Fibroblast of the aortic adventitia (primary cell): ENCODE data around the gene POLD4. TPM values are rescaled to one million over a fixed set of nuclear protein-coding genes. Genes with fewer than 3 reads are reported as not detected.

ENCODE experiments used
- DNase-seq: peaks from one replicate; pipeline ENCODE4 v3.0.0-alpha.2; 2010; ENCODE audit warnings: low read depth
- H3K4me3 ChIP-seq: 2 replicates; pipeline ENCODE4 v1.5.1; 2011; ENCODE audit warnings: low read depth, mild to moderate bottlenecking, control low read depth, low read length, moderate library complexity
- total RNA-seq: library from RNA; depleted of rRNA; stranded (reverse); fragments of >200 nt; gene quantifications from 2 replicates; pipeline ENCODE4 v1.2.3, GENCODE V29; 2012; ENCODE audit warnings: low replicate concordance
- TF ChIP-seq, protein P1 (sequence below): IDR thresholded peaks from 2 replicates; pipeline ENCODE4 v1.5.1; 2011; ENCODE audit warnings: mild to moderate bottlenecking, low read length, control low read depth, inconsistent platforms; ENCODE audit not compliant: insufficient read depth

Gene POLD4
- total RNA-seq, 1 donor: 53.5 TPM

DNA sequence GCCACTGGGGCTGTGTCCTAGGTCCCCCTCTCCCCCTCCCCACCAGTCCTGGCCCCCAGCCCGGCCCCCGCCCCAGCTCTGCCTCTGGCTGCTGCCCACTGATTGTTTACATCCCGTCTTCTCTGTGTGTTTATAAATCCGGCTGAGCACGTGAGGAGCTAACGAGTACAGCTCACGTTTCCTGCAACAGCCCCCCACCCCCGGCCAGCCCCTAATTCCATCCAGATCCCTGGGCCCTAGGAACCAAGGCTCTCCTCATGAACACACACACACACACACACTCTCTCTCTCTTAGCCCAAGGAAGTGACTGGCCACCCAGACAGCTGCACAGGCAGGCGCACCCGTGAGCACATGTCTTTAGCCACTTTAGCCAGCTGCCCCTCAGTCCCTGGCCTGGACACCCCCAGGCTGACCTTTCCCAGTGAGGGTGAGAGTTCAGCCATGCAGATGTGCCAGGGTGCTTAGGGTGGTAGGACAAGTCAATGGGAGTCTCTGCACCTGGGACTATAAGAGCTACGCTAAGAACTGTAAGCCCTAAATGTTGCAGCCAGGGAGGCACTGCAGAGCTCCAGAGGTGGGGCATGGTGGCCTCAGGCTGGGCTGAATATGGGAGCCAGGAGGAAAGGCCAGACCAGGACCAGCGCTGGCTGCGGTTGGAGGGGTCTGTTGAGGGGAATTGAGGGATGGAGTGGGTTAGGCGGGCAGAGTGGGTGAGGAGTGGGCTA is 17.2 kb upstream of the POLD4 start:
- DNase-seq: no peak
- peak overlapping the region; percentile 70 for H3K4me3 ChIP-seq
- TF ChIP-seq, protein P1, sequence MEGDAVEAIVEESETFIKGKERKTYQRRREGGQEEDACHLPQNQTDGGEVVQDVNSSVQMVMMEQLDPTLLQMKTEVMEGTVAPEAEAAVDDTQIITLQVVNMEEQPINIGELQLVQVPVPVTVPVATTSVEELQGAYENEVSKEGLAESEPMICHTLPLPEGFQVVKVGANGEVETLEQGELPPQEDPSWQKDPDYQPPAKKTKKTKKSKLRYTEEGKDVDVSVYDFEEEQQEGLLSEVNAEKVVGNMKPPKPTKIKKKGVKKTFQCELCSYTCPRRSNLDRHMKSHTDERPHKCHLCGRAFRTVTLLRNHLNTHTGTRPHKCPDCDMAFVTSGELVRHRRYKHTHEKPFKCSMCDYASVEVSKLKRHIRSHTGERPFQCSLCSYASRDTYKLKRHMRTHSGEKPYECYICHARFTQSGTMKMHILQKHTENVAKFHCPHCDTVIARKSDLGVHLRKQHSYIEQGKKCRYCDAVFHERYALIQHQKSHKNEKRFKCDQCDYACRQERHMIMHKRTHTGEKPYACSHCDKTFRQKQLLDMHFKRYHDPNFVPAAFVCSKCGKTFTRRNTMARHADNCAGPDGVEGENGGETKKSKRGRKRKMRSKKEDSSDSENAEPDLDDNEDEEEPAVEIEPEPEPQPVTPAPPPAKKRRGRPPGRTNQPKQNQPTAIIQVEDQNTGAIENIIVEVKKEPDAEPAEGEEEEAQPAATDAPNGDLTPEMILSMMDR: no peak

DNA sequence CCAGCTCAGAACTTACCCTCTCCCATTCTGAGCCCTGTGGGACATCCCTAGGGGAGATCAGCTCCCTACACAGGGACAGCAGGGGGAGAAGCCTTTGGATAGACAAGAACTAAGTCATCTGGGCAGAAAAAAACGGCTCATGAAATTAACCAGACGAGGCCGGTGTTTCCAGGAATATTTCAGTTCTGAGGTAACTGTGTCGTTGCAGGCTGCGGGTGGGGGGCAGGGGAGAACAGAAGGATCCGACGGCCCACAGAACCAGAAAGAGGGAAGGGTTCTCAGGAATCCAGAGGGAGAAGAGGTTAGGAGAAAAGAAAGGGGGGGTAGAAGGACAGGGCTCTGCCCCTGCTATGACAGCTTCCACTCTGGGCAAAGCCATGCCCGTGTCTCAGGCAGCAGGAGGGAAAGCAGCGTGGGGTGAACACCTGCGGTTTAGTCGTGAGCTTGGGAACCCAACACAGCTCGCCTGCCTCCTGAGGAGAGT is 16.5 kb upstream of the POLD4 start:
- peak overlapping the region; percentile 37 for H3K4me3 ChIP-seq
- TF ChIP-seq, protein P1: no peak
- peak; percentile 45 for DNase-seq

DNA sequence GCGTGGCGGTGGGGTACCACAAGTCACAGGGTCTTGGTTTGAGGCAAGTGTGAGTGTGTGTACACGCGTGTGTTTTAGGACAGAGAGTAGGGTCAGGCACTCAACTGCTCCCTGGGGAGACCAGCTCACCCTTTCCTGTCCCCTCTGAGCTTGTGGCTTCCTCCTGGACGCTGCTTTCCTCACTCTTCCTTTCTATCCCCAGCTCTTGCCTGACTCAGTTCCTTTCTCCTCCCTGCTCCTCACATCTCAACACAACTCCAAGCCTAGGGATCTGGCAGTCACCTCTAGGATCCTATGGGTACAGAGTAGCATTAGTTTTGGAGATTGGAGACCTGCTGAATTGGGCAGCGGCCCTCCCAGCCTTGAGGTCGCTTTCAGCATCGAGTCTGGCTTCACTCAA is 15.9 kb upstream of the POLD4 start:
- TF ChIP-seq, protein P1: no peak
- DNase-seq: no peak
- no peak overlapping the region for H3K4me3 ChIP-seq

DNA sequence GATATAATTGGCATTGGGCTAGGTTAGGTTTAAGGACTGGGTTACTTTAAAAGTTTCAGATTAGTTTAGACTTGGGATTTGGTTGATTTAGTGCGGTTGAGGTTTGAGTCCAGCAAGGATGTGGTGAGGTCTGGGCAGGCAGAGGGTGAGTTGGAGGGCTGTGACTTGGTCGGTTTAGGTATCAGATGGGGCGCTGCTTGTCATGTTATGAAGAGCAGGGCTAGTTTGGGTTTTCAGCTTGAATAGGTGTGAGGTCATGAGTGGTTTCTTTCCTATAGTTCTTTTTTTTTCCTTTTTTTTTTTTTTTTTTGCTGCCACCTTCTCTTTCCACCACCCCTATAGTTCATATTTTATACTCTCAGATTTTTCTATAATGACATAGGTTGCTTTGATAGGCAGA is 15.3 kb upstream of the POLD4 start:
- DNase-seq: no peak
- H3K4me3 ChIP-seq: no peak overlapping the region
- TF ChIP-seq, protein P1: no peak

DNA sequence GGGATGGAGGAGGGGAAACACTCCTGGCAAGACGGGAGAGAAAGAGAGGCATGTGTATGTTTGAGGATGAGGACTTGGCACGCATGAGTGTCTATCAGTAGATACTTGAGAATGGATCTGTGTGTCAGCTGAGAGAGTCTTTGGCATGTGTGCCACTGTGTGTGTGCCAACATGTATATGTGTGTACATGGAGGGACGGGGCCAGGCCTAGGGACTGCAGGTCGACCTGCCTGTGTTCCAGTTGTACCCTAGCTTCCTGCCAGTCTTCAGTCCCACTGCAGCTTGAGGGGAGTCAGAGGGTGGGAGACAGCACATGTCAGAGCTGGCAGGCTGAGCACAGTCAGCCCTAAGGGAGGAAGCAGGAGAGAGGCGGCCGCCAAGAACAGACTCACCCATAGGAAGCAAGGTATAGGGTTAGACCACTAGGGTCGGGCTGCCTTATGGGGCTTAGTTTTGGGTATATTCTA is 14.4 kb upstream of the POLD4 start:
- TF ChIP-seq, protein P1: no peak
- H3K4me3 ChIP-seq: no peak overlapping the region
- no peak for DNase-seq

DNA sequence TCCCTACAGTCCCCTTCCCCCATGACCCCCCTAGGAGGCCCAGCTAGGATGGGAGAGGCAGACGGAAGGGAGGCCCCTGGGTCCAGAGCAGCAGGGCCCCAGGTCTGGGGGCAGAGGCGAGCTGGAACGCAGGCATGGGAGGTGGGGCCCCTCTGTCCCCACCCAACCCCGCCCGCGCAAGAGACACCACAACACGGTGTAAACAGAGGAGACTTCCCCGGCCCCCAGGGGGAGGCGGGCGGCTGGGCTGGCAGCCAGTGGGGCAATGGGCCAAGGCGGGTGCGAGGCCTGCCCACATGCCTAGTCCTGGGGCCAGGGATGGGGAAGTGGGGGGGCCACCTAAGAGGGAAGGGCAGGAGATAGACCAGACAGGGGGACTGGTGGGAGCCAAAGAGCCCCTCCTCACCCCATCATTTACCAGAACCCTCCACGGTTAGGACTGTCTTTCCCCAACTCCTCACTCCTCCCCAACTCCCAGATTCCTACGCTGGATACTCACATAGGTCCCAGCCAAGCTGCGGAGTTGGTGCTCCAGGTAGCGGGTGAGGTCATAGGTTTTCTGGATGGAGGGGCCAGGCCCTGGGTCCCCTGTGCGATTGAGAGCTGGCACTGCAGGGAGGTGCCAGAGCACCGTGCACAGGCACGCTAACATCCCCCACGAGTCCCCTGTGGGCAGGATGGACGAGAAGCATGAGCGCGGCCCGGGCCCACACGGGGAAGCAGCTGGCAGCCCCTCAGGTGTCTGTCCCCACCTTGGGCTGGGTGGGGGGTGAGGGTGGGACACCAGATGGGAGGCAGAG is 13.8 kb upstream of the POLD4 start:
- H3K4me3 ChIP-seq: peak overlapping the region; percentile 5
- TF ChIP-seq, protein P1: no peak
- no peak for DNase-seq
